ENCODE measurements around the gene CDA.

The CDA gene

DNA sequence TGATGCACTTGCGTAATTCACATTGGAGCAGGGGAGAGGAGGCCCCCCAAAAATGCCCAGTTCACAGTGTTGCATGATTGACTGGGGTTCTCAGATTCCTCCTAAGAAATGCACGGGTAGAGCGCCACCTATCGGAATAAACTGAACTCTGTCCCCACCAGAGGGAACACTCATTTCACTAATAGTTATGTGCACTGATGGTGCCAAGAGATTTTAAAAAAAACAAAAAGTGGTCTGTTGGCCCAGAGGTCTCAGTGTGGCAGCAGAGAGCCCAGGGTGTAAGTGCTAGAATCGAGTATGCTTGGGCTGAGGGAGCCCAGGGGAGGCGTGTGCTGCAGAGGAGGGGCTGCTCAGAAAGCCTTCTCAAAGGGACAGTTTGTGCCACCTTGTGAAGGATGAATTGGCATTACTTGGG, 51.3 kb downstream of the CDA start:
- peak; percentile 73 for FAIRE-seq
- no peak for TF ChIP-seq POLR2A (IDR thresholded peaks at IDR 0.05; ENCODE audit: low read depth, low read length)
- TF ChIP-seq POLR2AphosphoS5 (IDR thresholded peaks at IDR 0.05; ENCODE audit: low read depth, low read length): no peak
- TF ChIP-seq TAF1 (IDR thresholded peaks at IDR 0.05; ENCODE audit: borderline replicate concordance, low read depth, low read length): no peak
- peak; percentile 47 for DNase-seq (ENCODE audit: insufficient read length)

DNA sequence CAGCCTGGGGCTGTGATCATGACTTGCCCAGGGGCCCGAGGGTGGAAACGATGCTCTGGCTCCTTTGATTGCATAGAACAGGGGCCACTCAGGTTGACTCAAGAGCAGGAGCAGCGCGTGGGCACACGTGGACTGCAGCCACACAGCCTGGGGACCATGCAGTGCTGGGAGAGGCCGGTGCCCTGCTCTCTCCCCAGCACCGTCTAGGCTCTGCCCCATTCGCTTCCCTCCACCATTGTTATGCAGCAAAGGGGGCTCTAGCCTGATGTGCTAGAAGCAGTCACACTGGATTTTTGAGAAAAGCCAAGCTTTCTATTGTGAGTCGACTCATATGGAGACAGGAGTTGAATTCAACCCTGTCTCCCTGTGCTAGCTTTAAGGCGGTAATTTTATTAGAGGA, 53.1 kb downstream of the CDA start:
- no peak for TF ChIP-seq POLR2AphosphoS5 (IDR thresholded peaks at IDR 0.05; ENCODE audit: low read depth, low read length)
- no peak for TF ChIP-seq TAF1 (IDR thresholded peaks at IDR 0.05; ENCODE audit: borderline replicate concordance, low read depth, low read length)
- no peak for TF ChIP-seq POLR2A (IDR thresholded peaks at IDR 0.05; ENCODE audit: low read depth, low read length)
- FAIRE-seq (no peak), DNase-seq (ENCODE audit: insufficient read length) (no peak)

DNA sequence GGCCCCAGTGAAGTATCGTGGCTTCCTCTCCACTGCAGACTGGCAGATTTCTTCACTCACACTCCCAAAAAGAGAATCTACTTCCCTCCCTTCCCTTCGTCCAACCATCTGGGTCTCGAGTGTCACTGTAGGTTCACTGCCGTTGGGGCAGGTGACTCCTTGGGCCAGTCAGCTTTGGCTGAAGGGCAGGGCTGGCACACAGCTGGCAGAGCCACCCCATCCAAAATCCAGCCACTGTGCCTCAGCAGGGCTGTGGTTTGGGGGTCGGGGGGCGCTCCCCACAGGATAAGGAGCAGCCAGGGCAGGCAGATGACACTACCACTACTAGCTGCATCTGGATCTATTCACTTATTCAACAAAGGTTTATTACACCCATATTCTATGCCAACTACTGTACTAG, 54.2 kb downstream of the CDA start:
- no peak for TF ChIP-seq TAF1 (IDR thresholded peaks at IDR 0.05; ENCODE audit: borderline replicate concordance, low read depth, low read length)
- TF ChIP-seq POLR2A (IDR thresholded peaks at IDR 0.05; ENCODE audit: low read depth, low read length): no peak
- TF ChIP-seq POLR2AphosphoS5 (IDR thresholded peaks at IDR 0.05; ENCODE audit: low read depth, low read length): no peak
- FAIRE-seq (no peak), DNase-seq (ENCODE audit: insufficient read length) (no peak)

DNA sequence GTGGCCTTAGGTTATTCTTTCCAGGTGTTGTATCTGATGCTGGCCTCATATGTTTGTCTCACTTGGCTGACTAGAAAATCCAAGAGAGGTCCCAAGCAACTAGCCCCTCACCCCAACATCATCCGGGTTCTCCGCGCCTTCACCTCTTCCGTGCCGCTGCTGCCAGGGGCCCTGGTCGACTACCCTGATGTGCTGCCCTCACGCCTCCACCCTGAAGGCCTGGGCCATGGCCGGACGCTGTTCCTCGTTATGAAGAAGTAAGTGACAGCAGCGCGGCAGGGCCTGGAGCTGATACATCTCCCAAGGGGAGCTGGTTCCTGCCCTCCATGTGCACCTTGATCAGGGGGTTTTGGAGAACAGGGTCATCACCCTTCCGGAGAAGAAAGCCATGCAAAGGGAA, 55.5 kb downstream of the CDA start:
- no peak for TF ChIP-seq POLR2A (IDR thresholded peaks at IDR 0.05; ENCODE audit: low read depth, low read length)
- TF ChIP-seq TAF1 (IDR thresholded peaks at IDR 0.05; ENCODE audit: borderline replicate concordance, low read depth, low read length): no peak
- TF ChIP-seq POLR2AphosphoS5 (IDR thresholded peaks at IDR 0.05; ENCODE audit: low read depth, low read length): no peak
- no peak for DNase-seq (ENCODE audit: insufficient read length)
- FAIRE-seq: no peak

DNA sequence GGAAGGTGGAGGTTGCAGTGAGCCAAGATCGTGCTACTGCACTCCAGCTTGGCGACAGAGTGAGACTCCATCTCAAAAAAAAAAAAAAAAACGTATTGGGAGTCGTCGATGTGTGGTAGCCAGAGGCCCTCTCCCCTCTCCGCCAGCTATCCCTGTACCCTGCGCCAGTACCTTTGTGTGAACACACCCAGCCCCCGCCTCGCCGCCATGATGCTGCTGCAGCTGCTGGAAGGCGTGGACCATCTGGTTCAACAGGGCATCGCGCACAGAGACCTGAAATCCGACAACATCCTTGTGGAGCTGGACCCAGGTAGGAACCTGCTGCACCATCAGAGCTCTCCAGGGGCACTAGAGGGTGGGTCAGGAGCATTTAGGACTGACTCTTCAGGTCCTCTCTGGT, 56.5 kb downstream of the CDA start:
- no peak for FAIRE-seq
- TF ChIP-seq TAF1 (IDR thresholded peaks at IDR 0.05; ENCODE audit: borderline replicate concordance, low read depth, low read length) (no peak), POLR2A (IDR thresholded peaks at IDR 0.05; ENCODE audit: low read depth, low read length) (no peak), POLR2AphosphoS5 (IDR thresholded peaks at IDR 0.05; ENCODE audit: low read depth, low read length) (no peak)
- DNase-seq (ENCODE audit: insufficient read length): no peak

DNA sequence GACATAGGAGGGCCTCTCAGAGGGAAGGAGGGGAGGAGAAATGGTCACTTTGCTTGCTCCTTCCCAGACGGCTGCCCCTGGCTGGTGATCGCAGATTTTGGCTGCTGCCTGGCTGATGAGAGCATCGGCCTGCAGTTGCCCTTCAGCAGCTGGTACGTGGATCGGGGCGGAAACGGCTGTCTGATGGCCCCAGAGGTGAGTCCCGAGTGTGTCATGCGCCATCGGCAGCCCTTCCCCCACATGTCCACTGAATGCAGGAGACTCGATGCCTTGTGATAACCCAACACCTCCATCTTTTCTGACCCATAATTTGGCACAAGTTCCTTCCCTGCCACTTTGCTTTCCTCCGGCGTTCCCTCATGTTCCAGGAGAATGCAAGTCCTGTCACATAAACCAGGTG, 59.5 kb downstream of the CDA start:
- TF ChIP-seq POLR2AphosphoS5 (IDR thresholded peaks at IDR 0.05; ENCODE audit: low read depth, low read length) (0 out of 2 replicates have a peak, but pooled peaks have one; percentile 14), TAF1 (IDR thresholded peaks at IDR 0.05; ENCODE audit: borderline replicate concordance, low read depth, low read length) (no peak), POLR2A (IDR thresholded peaks at IDR 0.05; ENCODE audit: low read depth, low read length) (peak; percentile 56; the same call in 1 of the 2 replicates)
- FAIRE-seq (no peak), DNase-seq (ENCODE audit: insufficient read length) (no peak)

DNA sequence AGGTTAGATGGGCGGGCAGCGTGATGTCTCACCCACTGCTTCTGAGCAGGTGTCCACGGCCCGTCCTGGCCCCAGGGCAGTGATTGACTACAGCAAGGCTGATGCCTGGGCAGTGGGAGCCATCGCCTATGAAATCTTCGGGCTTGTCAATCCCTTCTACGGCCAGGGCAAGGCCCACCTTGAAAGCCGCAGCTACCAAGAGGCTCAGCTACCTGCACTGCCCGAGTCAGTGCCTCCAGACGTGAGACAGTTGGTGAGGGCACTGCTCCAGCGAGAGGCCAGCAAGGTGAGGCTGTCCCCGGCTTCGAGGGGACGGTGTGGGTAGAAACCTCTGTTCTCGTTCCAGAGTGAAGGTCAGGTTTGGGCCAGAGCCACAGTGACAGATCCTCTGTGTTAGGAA, 60.0 kb downstream of the CDA start:
- DNase-seq (ENCODE audit: insufficient read length): no peak
- no peak for FAIRE-seq
- TF ChIP-seq TAF1 (IDR thresholded peaks at IDR 0.05; ENCODE audit: borderline replicate concordance, low read depth, low read length) (no peak), POLR2AphosphoS5 (IDR thresholded peaks at IDR 0.05; ENCODE audit: low read depth, low read length) (no peak), POLR2A (IDR thresholded peaks at IDR 0.05; ENCODE audit: low read depth, low read length) (no peak)

DNA sequence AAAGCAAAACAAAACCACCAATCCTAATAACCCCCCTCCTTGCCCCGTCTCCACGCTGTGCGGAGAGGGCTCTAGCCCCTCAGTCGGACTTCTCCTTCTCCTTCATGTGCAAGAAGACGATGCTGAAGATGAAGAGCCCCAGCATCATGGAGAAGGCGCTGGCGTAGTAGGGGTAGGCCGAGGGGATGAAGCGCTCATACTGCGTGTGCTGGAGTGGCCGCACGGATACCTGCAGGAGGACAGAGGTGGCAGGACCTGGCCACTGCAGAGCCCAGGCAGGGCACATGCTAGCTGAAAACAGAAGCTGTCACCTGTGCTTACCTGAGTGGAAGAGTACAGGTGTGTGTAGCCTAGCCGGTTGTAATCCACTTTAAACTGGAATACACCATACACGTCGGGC, 63.4 kb downstream of the CDA start:
- TF ChIP-seq POLR2AphosphoS5 (IDR thresholded peaks at IDR 0.05; ENCODE audit: low read depth, low read length) (no peak), POLR2A (IDR thresholded peaks at IDR 0.05; ENCODE audit: low read depth, low read length) (no peak), TAF1 (IDR thresholded peaks at IDR 0.05; ENCODE audit: borderline replicate concordance, low read depth, low read length) (no peak)
- no peak for FAIRE-seq
- no peak for DNase-seq (ENCODE audit: insufficient read length)

DNA sequence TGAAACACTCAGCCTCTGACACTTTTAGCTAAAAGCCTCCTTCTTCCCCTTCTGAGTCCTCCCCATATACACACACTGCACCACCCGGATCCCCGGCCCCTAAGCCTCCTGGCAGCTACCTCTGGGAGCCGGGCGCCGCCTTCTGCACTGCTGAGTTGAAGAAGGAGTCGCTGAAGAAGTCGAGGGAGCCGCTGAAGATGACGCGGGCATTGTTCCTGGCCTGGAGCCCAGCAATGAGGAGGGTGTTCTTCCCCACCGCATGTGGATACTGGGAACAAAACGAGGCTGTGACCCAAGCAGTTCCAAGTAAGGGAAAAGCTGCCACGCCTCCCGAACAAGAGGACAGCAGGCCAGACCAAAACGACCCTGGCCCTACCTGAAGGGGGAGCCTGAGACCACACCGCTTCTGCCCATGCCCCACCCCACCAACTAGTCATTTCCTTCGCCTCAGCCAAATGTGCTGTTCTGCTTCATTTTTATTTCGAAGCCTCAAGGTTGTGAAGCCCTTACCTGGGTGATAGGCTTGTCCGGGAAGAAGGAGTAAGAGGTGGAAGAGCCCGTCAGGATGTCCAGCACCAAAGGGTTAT, 65.3 kb downstream of the CDA start:
- no peak for FAIRE-seq
- no peak for DNase-seq (ENCODE audit: insufficient read length)
- TF ChIP-seq TAF1 (IDR thresholded peaks at IDR 0.05; ENCODE audit: borderline replicate concordance, low read depth, low read length) (no peak), POLR2AphosphoS5 (IDR thresholded peaks at IDR 0.05; ENCODE audit: low read depth, low read length) (no peak), POLR2A (IDR thresholded peaks at IDR 0.05; ENCODE audit: low read depth, low read length) (no peak)

DNA sequence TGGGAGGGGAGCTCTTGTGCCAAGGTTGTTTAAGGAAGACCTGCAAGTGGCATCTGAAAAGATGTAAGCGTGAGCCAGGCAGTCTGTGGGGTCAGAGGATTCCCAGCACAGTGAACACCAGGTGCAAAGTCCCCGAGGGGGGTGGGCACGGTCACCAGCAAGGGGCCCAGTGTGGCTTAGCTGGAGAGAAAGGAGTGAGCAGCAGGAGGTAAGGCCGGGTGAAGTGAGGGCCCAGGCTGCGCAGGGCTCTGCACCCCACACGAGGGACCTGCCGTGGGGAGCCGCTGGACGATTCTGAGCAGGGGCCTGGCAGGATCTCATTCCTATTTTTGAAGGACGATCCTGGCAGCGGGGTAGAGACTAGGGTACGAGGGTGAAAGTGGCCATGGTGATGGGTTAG, 68.1 kb downstream of the CDA start:
- FAIRE-seq (no peak), DNase-seq (ENCODE audit: insufficient read length) (no peak)
- TF ChIP-seq POLR2AphosphoS5 (IDR thresholded peaks at IDR 0.05; ENCODE audit: low read depth, low read length): no peak

DNA sequence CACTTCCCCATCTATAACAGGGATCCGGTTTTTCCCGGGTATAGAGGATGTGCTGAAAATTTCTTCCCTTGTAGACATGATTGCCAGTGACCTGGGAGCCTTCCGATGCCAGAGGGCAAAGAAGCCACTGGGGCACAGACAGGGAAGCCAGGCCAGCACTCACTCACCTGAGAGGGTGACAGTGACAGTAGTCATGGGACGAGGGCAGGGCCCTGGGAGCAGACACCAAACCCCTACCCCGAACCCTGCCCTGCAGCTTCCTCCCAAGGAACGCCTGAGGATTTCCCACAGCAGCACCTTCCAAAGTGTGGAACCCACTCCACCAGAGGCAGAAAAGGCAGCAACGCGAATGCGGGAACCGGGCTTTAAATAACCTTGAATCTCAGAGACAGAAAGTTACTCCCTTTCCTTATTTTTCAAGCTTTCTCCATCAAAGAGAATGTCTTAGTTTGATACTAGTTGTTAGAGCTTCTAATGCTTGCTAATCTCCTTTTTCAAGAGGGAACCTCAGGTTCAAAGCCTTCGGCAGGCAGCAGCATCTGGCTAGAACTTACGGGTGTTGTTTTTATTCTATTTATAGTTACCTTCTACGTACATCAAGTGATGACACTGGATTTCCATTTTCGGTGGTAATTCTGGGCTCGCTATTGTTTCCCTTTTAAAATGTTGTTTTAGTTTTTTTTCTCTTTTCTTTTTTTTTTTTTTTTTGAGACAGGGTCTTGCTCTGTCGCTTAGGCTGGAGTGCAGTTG, 69.4 kb downstream of the CDA start:
- DNase-seq (ENCODE audit: insufficient read length) (no peak), FAIRE-seq (no peak)
- TF ChIP-seq POLR2A (IDR thresholded peaks at IDR 0.05; ENCODE audit: low read depth, low read length) (no peak), POLR2AphosphoS5 (IDR thresholded peaks at IDR 0.05; ENCODE audit: low read depth, low read length) (no peak), TAF1 (IDR thresholded peaks at IDR 0.05; ENCODE audit: borderline replicate concordance, low read depth, low read length) (no peak)

DNA sequence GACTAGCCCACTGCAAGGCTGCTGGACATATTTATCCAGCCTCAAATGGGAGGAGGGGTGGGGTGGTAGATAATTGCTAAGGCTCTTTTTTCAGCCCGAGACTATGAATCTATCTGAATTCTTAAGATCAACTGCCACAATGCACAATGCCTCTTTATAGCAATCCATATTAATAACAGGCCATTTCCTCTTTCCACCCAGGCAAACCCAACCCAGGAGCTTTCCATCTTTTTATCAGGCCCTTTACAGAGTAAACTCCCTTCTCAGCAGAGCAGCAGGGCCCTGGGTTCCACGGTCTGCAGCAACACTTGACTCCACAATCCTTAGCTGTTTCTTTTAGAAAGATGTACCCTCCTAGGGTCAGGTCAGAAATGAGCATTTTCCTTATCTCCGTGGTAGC, 71.5 kb downstream of the CDA start:
- DNase-seq (ENCODE audit: insufficient read length): no peak
- FAIRE-seq: peak; percentile 76
- TF ChIP-seq POLR2AphosphoS5 (IDR thresholded peaks at IDR 0.05; ENCODE audit: low read depth, low read length) (no peak), TAF1 (IDR thresholded peaks at IDR 0.05; ENCODE audit: borderline replicate concordance, low read depth, low read length) (no peak), POLR2A (IDR thresholded peaks at IDR 0.05; ENCODE audit: low read depth, low read length) (no peak)
